Activated naive CD8-positive, alpha-beta T cell treated with anti-CD3 and anti-CD28 coated beads, Interleukin-2, amount 10 ng/mL, durations not matched to agents 7 days and 5 days (primary cell): Measurements from ENCODE around the gene DENND2A. TPM values are rescaled to one million over a fixed set of nuclear protein-coding genes. Genes with fewer than 3 reads are reported as not detected.
"Not testable (repeated sequence)": the region's sequence is repeated elsewhere in the genome, so short reads cannot be mapped to it uniquely, and the experiment has no call there.

Experiments
- ATAC-seq: fragments of 150-1000 bp; cut with Tn5 transposase; one replicate; pipeline ENCODE4 v1.10.0; 2021; ENCODE audit warnings: low read depth, moderate library complexity
- POLR2A ChIA-PET: fragments of 350-600 bp; sonication (Branson Sonifier 250); formaldehyde crosslinking; loops from one replicate; lab custom pipeline; 2021; ENCODE audit warnings: antibody characterized with exemption; lab: Charles Lee
- DNase-seq: peaks from one replicate; pipeline ENCODE4 v3.0.0; 2021
- H3K27ac Mint-ChIP-seq: one replicate; pipeline ENCODE4 v1.8.0; 2022; ENCODE audit warnings: mild to moderate bottlenecking, mixed read lengths
- H3K27me3 Mint-ChIP-seq: one replicate; pipeline ENCODE4 v1.8.0; 2022; ENCODE audit warnings: mild to moderate bottlenecking, moderate library complexity, mixed read lengths
- H3K36me3 Mint-ChIP-seq: one replicate; pipeline ENCODE4 v1.8.0; 2021; ENCODE audit warnings: mild to moderate bottlenecking, mixed read lengths
- H3K4me1 Mint-ChIP-seq: one replicate; pipeline ENCODE4 v1.8.0; 2021; ENCODE audit warnings: mixed read lengths
- H3K4me3 Mint-ChIP-seq: one replicate; pipeline ENCODE4 v1.8.0; 2022; ENCODE audit warnings: mild to moderate bottlenecking, moderate library complexity, mixed read lengths
- H3K9me3 Mint-ChIP-seq: one replicate; pipeline ENCODE4 v1.8.0; 2021; ENCODE audit warnings: mixed read lengths
- total RNA-seq, 2 experiments: library from RNA; stranded (reverse); gene quantifications; one replicate each; pipeline ENCODE4 v1.2.3, GENCODE V29; 2021

Gene DENND2A
- total RNA-seq, 2 experiments from 2014 or later, result not detected

DNA sequence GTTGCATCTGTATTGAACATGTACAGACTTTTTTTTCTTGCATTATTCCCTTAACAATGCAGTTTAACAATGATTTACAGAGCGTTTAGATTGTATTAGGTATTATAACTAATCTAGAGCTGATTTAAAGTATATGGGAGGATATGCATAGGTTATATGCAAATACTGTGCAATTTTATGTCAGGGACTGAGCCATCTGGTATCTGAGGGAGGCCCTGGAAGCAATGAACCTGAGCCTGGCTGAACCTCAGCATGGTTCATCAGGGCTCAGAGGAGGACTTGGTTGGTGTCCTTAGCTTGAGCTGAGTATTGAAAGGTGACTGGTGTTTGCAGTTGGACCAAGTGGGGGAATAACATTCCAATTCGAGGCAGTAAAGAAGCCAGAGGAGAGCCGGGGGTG is 36.9 kb upstream of the DENND2A start:
- no peaks in the 10 kb centered on the region for H3K27me3 Mint-ChIP-seq
- H3K27ac Mint-ChIP-seq, result peak overlapping the region; percentile 3
- H3K36me3 Mint-ChIP-seq, result peaks cover 24% of the 10 kb centered on the region
- no peak overlapping the region for H3K4me3 Mint-ChIP-seq
- ATAC-seq (no peak), DNase-seq (no peak)
- H3K4me1 Mint-ChIP-seq, result peaks cover 22% of the 10 kb centered on the region
- POLR2A ChIA-PET, result no interaction called here
- no peaks in the 10 kb centered on the region for H3K9me3 Mint-ChIP-seq

DNA sequence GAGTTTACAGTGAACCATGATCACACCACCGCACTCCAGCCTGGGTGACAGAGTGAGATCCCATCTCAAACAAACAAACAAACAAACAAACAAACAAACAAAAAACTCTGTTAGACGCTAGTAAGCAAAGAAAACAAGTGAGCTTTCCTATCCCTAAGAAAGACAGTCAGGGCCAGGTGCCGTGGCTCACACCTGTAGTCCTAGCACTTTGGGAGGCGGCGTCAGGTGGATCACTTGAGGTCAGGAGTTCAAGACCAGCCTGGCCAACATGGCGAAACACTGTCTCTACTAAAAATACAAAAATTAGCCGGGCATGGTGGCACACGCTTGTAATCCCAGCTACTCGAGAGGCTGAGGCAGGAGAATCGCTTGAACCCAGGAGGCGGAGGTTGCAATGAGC is 36.3 kb upstream of the DENND2A start:
- H3K4me3 Mint-ChIP-seq, H3K27ac Mint-ChIP-seq, H3K27me3 Mint-ChIP-seq, POLR2A ChIA-PET, H3K9me3 Mint-ChIP-seq, DNase-seq, ATAC-seq: not testable (repeated sequence)
- Mint-ChIP-seq H3K36me3 (peaks cover 21% of the 10 kb centered on the region), H3K4me1 (peaks cover 27% of the 10 kb centered on the region)

DNA sequence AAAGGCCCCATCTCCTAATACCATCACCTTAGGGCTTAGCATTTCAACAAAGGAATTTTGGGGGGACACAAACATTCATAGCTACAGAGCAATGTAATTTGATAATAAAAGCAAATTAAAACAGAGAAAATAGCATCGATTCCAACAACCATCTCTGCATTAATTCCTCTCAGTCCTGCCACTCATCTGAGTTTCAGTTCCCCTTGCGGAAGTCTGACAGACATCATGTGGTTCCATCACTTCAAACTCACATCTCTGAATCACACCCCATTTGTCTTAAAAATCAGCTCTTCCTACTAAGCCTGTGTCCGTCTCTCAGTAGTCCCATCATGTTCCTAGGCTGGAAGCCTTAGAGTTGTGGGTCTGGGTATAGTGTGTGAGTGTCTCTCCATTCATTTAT is 35.7 kb upstream of the DENND2A start:
- Mint-ChIP-seq H3K27ac (no peak overlapping the region), H3K4me3 (no peak overlapping the region)

DNA sequence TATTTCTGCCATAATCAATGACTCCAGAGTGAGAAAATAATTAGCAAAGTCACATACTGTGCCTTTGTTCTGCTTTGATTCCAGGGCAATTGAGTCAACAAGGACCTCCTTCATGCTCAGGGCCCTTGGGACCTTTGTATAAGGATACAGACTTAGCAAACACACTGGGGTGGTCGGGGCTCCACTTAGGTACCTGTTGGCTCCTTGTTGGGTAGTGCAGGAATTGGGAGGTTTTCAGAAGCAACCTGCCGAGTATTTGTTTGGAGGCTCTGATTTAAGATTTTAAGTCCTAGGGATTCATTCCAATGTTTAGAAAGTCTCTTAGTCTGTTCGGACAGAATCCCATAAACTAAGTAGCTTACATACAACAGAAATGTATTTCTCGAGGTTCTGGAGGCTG is 35.1 kb upstream of the DENND2A start:
- POLR2A ChIA-PET, result interaction anchor here (1.3 kb wide), 1 partner anchor 339 kb away, joined by 3 read pairs; the partner anchor contains the start of gene MRPS33
- no peak for ATAC-seq
- Mint-ChIP-seq H3K4me3 (no peak overlapping the region), H3K36me3 (peaks cover 21% of the 10 kb centered on the region), H3K27ac (no peak overlapping the region), H3K27me3 (no peaks in the 10 kb centered on the region), H3K4me1 (peaks cover 29% of the 10 kb centered on the region), H3K9me3 (no peaks in the 10 kb centered on the region)
- DNase-seq, result no peak

More for the DNA sequence above, 35.7 kb upstream of the DENND2A start:
- Mint-ChIP-seq H3K36me3 (peaks cover 21% of the 10 kb centered on the region), H3K4me1 (peaks cover 28% of the 10 kb centered on the region), H3K27me3 (no peaks in the 10 kb centered on the region), H3K9me3 (no peaks in the 10 kb centered on the region)
- POLR2A ChIA-PET, result no interaction called here
- DNase-seq, result no peak
- no peak for ATAC-seq

DNA sequence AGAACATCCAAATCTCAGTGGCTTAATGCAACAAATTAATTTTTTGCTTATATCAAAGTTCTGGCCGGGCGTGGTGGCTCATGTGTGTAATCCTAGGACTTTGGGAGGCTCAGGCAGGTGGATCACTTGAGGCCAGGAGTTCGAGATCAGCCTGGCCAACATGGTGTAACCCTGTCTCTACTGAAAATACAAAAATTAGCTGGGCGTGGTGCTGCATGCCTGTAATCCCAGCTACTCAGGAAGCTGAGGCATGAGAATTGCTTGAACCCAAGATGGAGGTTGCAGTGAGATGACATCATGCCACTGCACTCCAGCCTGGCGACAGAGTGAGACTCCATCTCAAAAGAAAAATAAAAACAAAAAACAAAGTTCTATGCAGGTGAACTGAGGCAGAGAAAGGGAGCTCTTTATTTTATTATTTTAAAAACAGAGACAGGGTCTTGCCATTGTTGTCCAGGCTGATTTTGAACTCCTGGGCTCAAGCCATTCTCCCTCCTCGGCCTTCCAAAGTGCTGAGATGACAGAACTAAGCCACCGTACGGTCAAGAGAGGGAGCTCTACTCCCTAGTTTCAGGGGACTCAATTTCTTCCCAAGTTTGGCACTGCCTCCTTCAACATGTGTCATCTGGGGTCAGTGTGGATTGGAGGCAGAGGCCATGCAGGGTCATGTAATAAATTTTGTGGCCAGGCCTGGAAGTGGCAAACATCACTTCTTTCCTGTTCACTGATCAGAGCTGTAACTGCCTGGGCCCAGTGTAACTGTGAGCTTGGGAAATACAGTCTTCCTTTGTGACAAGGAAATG is 34.5 kb upstream of the DENND2A start:
- DNase-seq, result no peak
- Mint-ChIP-seq H3K9me3 (no peaks in the 10 kb centered on the region), H3K27me3 (peaks cover 1% of the 10 kb centered on the region), H3K4me1 (peaks cover 31% of the 10 kb centered on the region), H3K4me3 (peak overlapping the region; percentile 91), H3K36me3 (peaks cover 21% of the 10 kb centered on the region), H3K27ac (peak overlapping the region; percentile 58)
- no peak for ATAC-seq
- POLR2A ChIA-PET, result interaction anchor here (1.3 kb wide), 1 partner anchor 340 kb away, joined by 3 read pairs; the partner anchor contains the start of gene MRPS33

DNA sequence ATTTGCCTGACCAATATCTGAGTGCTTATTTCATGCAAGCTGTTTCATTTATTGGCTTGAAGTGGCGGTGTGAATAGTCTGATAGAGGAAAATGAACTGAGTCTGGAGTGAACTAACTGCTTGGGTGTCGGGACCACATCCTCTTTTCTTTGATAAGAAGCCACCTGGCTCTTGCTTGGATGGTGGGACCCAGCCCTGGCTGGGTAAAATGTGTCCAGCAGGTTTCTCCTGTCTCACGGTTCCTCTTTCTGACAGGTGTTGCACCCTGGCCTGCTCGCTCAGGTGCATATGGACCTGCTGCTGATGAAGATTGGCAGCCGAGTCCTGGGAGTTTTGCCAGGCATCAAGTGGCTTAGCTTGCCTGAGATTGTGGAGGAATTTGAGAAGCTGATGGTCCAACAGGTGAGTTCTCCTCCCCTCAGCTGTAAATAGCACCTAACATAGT is 33.8 kb upstream of the DENND2A start:
- POLR2A ChIA-PET, result interaction anchor here (0.7 to 1.3 kb wide), 2 partner anchors 18 to 341 kb away, joined by 3 to 7 read pairs; partner anchors contain the start of gene MRPS33
- peak overlapping the region; percentile 74 for H3K27ac Mint-ChIP-seq
- DNase-seq, result no peak
- peaks cover 3% of the 10 kb centered on the region for H3K27me3 Mint-ChIP-seq
- H3K36me3 Mint-ChIP-seq, result peaks cover 19% of the 10 kb centered on the region
- H3K4me3 Mint-ChIP-seq, result peak overlapping the region; percentile 91
- no peaks in the 10 kb centered on the region for H3K9me3 Mint-ChIP-seq
- ATAC-seq, result no peak
- H3K4me1 Mint-ChIP-seq, result peaks cover 31% of the 10 kb centered on the region

DNA sequence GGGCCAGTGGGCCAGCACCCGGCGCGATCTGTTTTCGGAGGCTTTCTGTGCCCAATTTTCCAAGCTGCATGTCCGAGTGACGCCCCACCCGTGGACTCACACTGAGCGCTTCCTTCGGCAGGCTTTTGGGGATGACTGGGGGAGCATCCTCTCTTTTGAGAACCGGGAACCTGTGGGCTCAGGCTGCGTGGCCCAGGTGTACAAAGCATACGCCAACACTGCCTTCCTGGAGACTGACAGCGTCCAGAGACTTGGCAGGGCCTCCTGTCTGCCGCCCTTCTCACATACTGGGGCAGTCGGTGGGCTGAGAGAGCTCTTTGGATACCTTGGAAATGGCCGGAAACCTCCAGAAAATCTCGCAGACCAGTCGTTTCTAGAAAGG is 33.2 kb upstream of the DENND2A start:
- Mint-ChIP-seq H3K4me1 (peaks cover 31% of the 10 kb centered on the region), H3K36me3 (peaks cover 14% of the 10 kb centered on the region), H3K9me3 (no peaks in the 10 kb centered on the region), H3K27me3 (peaks cover 3% of the 10 kb centered on the region), H3K27ac (peak overlapping the region; percentile 87), H3K4me3 (peak overlapping the region; percentile 91)
- no peak for DNase-seq
- POLR2A ChIA-PET, result interaction anchor here (0.7 to 1.4 kb wide), 6 partner anchors 17 to 1064 kb away, joined by 3 to 7 read pairs (median 4); partner anchors contain the start of genes MRPS33, NDUFB2 and SSBP1
- no peak for ATAC-seq

DNA sequence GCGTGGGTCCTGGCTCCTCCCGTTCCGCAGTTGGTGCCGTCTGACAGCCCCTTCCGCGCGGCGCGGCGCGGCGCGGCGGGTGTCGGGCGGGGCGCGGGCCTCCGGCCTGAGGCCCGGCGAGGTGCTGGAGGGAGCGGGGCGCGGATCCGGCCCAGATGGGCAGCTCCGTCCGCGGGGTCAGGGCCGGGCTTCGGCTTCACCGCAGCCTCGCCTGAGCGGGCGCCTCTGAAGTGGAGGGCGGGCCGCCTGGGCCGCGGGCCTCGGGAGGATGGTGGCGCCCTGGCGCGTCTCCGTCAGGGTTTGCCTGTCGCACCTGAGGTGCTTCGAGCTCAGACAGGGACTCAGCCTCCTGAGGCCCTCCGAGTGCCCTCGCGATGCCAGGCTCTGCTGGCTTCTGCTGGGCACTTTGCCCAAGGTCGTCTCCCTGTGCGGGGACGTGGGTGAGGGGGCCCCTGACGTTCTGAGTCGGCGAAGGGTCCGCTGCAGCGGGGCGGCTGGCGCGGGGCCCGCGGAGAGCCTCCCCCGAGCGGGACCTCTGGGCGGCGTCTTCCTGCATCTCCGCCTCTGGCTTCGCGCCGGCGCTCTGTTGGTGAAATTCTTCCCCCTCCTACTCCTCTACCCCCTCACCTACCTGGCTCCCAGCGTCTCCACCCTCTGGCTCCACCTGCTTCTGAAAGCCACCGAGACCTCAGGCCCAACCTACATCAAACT is 32.6 kb upstream of the DENND2A start:
- peak overlapping the region; percentile 87 for H3K27ac Mint-ChIP-seq

DNA sequence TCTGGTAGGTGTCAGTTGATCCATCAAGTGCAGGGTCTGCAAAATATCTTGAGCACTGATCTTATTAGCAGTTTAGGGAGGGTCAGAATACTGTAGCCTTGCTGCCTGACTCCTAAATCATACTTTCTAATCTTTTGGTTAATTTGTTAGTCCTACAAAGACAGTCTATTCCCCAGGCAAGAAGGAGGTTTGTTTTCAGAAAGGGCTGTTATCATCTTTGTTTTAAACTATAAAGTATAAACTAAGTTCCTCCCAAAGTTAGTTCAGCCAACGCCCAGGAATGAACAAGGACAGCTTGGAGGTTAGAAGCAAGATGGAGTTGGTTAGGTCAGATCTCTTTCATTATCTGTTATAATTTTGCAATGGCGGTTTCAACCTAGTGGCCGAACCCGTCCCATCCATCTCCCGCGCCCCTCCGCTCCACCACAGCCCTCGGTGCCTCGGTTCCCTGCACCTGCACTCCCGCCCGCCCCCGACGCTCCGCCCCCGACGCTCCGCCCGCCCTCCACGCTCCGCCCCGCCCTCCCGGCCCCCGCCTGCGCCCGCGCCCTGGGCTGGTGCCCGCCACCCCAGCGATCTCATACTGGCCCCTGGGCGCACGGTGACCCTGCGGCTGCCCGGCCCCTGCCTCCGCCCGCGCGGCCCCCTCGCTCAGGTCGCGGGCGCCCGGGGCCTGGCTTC is 31.9 kb upstream of the DENND2A start, which contains the start of gene ADCK2:
ADCK2 (plus strand) TSS at position 564 of the 681 bp plus-strand sequence. CDS start 386 bp downstream, outside the sequence.
- Mint-ChIP-seq H3K4me1 (peaks cover 31% of the 10 kb centered on the region), H3K36me3 (peaks cover 2% of the 10 kb centered on the region), H3K9me3 (no peaks in the 10 kb centered on the region), H3K27me3 (peaks cover 5% of the 10 kb centered on the region), H3K4me3 (peak within 1 kb of the TSS; percentile 91), H3K27ac (peak within 1 kb of the TSS; percentile 87)
- POLR2A ChIA-PET, result interaction anchor here (0.9 to 1.4 kb wide), 4 partner anchors 25 to 342 kb away, joined by 3 to 6 read pairs (median 4); partner anchors contain the start of gene MRPS33
- ATAC-seq, result peak; percentile 66
- DNase-seq, result no peak

More for the DNA sequence above, 32.6 kb upstream of the DENND2A start:
- Mint-ChIP-seq H3K4me1 (peaks cover 31% of the 10 kb centered on the region), H3K9me3 (no peaks in the 10 kb centered on the region), H3K36me3 (peaks cover 9% of the 10 kb centered on the region), H3K4me3 (peak overlapping the region; percentile 91), H3K27me3 (peaks cover 3% of the 10 kb centered on the region)
- DNase-seq (peak; percentile 82), ATAC-seq (peak; percentile 79)
- POLR2A ChIA-PET, result interaction anchor here (0.7 to 1.4 kb wide), 7 partner anchors 17 to 1065 kb away, joined by 3 to 7 read pairs (median 4); partner anchors contain the start of genes MRPS33, NDUFB2 and SSBP1

DNA sequence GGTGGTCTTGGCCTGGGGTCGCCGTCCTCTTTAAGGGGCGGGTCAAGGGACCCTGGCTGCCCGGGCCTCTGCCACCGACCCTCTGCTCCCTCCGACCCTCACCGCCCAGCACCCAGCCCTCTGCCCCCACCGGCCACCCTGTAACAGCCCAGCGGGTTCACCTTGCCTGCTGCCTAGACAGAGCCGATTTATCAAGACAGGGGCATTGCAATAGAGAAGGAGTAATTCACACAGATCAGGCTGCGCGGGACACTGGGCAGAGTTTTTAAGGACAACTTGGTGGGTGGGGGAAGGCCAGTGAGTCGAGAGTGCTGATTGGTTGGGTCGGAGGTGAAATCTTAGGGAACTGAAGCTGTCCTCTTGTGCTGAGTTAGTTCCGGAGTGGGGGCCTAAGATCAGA is 31.4 kb upstream of the DENND2A start:
- H3K4me1 Mint-ChIP-seq, result peaks cover 31% of the 10 kb centered on the region
- no peaks in the 10 kb centered on the region for H3K36me3 Mint-ChIP-seq
- ATAC-seq (no peak), DNase-seq (no peak)
- H3K27ac Mint-ChIP-seq, result peak overlapping the region; percentile 51
- no peaks in the 10 kb centered on the region for H3K9me3 Mint-ChIP-seq
- POLR2A ChIA-PET, result no interaction called here
- H3K4me3 Mint-ChIP-seq, result peak overlapping the region; percentile 64
- H3K27me3 Mint-ChIP-seq, result peaks cover 5% of the 10 kb centered on the region

DNA sequence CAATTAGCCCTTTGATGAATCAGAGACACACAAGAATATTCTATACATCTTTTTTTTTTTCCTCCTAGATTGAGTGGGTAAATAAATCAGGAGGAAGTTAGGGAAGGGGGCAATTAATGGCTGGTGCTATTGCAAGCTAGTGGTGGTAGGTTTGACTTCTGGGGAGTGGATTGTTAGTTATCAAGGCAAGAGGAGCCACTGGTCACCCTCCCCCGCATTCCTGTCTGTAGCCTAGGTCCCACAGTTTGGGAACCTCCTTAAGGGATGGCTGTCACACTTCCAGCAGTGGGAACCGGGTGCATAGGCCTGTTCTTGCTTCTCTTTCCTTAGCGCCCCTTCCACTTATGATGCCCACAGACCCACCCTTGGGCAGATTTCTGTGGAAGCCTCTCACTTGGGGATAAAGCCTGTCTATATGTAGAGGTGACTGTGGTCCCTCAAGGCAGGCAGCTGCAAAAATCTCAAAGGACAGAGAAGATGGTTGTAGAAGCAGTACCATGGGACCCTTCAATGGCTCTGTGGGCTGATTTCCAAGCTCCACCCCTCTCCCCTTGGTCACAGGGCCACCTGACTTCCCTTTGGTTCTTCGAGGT is 29.8 kb upstream of the DENND2A start:
- peaks cover 15% of the 10 kb centered on the region for H3K27me3 Mint-ChIP-seq
- H3K4me1 Mint-ChIP-seq, result peaks cover 25% of the 10 kb centered on the region
- DNase-seq, result no peak
- POLR2A ChIA-PET, result no interaction called here
- H3K27ac Mint-ChIP-seq, result no peak overlapping the region
- no peak for ATAC-seq
- no peaks in the 10 kb centered on the region for H3K9me3 Mint-ChIP-seq
- no peaks in the 10 kb centered on the region for H3K36me3 Mint-ChIP-seq
- no peak overlapping the region for H3K4me3 Mint-ChIP-seq

DNA sequence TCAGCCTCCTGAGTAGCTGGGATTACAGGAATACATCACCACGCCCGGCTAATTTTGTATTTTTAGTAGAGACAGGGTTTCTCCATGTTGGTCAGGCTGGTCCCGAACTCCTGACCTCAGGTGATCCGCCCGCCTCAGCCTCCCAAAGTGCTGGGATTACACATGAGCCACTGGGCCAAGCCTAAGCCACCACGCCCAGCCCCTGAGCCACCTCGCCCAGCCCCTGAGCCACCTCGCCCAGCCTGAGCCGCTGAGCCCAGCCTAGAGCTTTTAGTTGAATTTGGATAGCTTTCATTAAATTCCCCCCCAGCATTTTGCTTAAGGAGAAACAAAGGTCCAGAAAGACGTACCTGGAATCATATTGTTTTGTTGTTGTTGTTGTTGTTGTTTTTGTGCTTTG is 29.2 kb upstream of the DENND2A start:
- POLR2A ChIA-PET, H3K27ac Mint-ChIP-seq, ATAC-seq, H3K4me3 Mint-ChIP-seq, H3K36me3 Mint-ChIP-seq, H3K9me3 Mint-ChIP-seq, DNase-seq: not testable (repeated sequence)
- Mint-ChIP-seq H3K4me1 (peaks cover 20% of the 10 kb centered on the region), H3K27me3 (peaks cover 21% of the 10 kb centered on the region)
